ENCODE measurements around the gene SIL1. TPM values are rescaled to one million over a fixed set of nuclear protein-coding genes. Genes with fewer than 3 reads are reported as not detected.

The SIL1 gene
- polyA plus RNA-seq, 1 donor (not counting 4 experiments of a cell fraction or from before 2014, with no cell fraction given): 45.4 TPM

DNA sequence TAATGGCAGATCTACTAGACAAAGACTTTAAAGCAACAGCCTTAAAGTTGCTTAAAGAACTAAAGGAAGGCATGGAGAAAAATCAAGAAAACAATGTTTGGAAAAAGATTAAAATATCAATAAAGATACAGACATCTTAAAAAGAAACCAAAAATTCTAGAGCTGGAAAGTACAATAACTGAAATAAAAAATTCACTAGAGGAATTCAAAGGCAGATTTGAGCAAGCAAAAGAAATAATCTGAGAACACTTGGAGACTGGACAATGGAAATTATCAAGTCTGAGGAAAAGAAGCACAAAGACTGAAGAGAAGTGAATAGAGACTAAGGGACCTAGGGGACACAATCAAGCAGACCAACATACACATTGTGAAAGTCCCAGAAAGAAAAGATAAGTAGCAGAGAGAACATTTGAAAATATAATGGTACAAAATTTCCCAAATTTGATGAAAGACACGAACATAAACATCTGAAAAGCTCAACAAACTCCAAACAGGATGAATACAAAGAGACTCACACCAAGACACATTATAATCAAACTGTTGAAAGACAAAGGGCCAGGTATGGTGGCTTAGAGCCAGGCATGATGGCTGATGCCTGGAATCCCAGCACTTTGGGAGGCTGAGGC, 26.3 kb downstream of the SIL1 start:
- H3K79me2 ChIP-seq (ENCODE audit: control insufficient read depth, insufficient read depth, low read length): peaks cover 16% of the 10 kb centered on the region

DNA sequence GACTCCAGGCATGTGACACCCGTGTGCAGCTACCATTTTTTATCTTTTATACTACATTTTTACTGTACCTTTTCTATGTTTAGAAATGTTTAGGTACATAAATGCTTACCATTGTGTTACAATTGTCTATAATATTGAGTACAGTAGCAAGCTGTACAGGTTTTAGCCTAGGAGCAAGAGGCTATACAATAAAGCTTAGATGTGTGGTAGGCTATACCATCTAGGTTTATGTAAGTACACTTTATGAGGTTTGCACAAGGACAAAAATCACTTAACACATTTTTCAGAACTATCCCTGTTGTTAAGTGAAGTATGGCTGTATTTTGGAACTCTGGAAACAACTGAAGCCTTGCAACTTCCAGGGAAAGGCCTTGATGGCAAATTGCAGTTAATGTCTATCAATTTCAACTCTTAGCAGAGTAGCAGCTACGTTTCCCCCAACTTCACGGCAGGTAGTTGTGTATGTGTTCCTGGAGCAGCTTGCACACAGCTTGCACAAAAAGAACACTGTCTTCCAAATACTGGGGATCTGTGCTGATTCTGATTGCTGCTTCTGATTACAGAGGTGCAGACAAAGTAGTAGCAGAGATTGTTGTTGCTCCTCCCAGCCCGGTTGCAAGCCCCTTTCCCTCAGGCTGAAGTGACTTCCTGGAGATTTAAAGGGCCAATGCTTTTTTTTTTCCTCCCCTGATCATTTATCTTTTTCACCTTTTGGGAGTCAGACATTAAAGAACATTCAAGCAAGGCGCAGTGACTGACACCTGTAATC, 30.0 kb downstream of the SIL1 start:
- FAIRE-seq (no peak), DNase-seq (ENCODE audit: low read depth, low spot score) (no peak)
- H3K4me3 ChIP-seq (ENCODE audit: control insufficient read depth in 2 of 3, extremely low read depth in 1 of 3, insufficient read depth in 2 of 3, low read depth in 1 of 3, low read length in 3 of 3): no peak overlapping the region
- dilution Hi-C loops (cut with MboI; ENCODE audit: extremely low pct_ligation_motif_present, low sequenced_read_pairs): no loop called here
- peaks cover 17% of the 10 kb centered on the region for H3K4me1 ChIP-seq (ENCODE audit: control insufficient read depth, extremely low read depth, insufficient read depth, low read length)
- H3K79me2 ChIP-seq (ENCODE audit: control insufficient read depth, insufficient read depth, low read length): peaks cover 3% of the 10 kb centered on the region
- H3K4me2 ChIP-seq (ENCODE audit: control insufficient read depth, extremely low read depth, insufficient read depth, low read depth, low read length): no peak overlapping the region
- H2AFZ ChIP-seq (ENCODE audit: control insufficient read depth, low read length): no peak overlapping the region
- H3K9ac ChIP-seq (ENCODE audit: control insufficient read depth, extremely low read depth, insufficient read depth, low read length): no peak overlapping the region
- TF ChIP-seq, protein P1, sequence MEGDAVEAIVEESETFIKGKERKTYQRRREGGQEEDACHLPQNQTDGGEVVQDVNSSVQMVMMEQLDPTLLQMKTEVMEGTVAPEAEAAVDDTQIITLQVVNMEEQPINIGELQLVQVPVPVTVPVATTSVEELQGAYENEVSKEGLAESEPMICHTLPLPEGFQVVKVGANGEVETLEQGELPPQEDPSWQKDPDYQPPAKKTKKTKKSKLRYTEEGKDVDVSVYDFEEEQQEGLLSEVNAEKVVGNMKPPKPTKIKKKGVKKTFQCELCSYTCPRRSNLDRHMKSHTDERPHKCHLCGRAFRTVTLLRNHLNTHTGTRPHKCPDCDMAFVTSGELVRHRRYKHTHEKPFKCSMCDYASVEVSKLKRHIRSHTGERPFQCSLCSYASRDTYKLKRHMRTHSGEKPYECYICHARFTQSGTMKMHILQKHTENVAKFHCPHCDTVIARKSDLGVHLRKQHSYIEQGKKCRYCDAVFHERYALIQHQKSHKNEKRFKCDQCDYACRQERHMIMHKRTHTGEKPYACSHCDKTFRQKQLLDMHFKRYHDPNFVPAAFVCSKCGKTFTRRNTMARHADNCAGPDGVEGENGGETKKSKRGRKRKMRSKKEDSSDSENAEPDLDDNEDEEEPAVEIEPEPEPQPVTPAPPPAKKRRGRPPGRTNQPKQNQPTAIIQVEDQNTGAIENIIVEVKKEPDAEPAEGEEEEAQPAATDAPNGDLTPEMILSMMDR (optimal IDR thresholded peaks at IDR 0.05 in 1 of 3, IDR thresholded peaks at IDR 0.05 in 1 of 3, conservative IDR thresholded peaks at IDR 0.05 in 1 of 3; ENCODE audit: extremely low read depth in 1 of 3, insufficient read depth in 2 of 3, low read length in 3 of 3): no peak
- TF ChIP-seq EZH2 (IDR thresholded peaks at IDR 0.05; ENCODE audit: low read length): no peak
- no peaks in the 10 kb centered on the region for H4K20me1 ChIP-seq (ENCODE audit: control insufficient read depth, extremely low read depth, insufficient read depth, low read length)
- H3K9me1 ChIP-seq (ENCODE audit: control insufficient read depth, extremely low read depth, insufficient read depth, low read length): peaks cover 2% of the 10 kb centered on the region
- H3K27ac ChIP-seq (ENCODE audit: control insufficient read depth, insufficient read depth, low read length): no peak overlapping the region
- no peaks in the 10 kb centered on the region for H3K36me3 ChIP-seq (ENCODE audit: control insufficient read depth in 2 of 2, extremely low read depth in 1 of 2, insufficient read depth in 2 of 2, low read length in 2 of 2)
- no peaks in the 10 kb centered on the region for H3K9me3 ChIP-seq (ENCODE audit: control insufficient read depth, low read depth, low read length)
- no peaks in the 10 kb centered on the region for H3K27me3 ChIP-seq (ENCODE audit: control insufficient read depth, extremely low read depth, insufficient read depth, low read length)

More for the DNA sequence above, 26.3 kb downstream of the SIL1 start:
- H3K27ac ChIP-seq (ENCODE audit: control insufficient read depth, insufficient read depth, low read length): no peak overlapping the region
- H3K9me1 ChIP-seq (ENCODE audit: control insufficient read depth, extremely low read depth, insufficient read depth, low read length): peaks cover 2% of the 10 kb centered on the region
- no peak overlapping the region for H2AFZ ChIP-seq (ENCODE audit: control insufficient read depth, low read length)
- TF ChIP-seq EZH2 (IDR thresholded peaks at IDR 0.05; ENCODE audit: low read length): no peak
- TF ChIP-seq, protein P1 (optimal IDR thresholded peaks at IDR 0.05 in 1 of 3, IDR thresholded peaks at IDR 0.05 in 1 of 3, conservative IDR thresholded peaks at IDR 0.05 in 1 of 3; ENCODE audit: extremely low read depth in 1 of 3, insufficient read depth in 2 of 3, low read length in 3 of 3): no peak
- peaks cover 8% of the 10 kb centered on the region for H3K4me1 ChIP-seq (ENCODE audit: control insufficient read depth, extremely low read depth, insufficient read depth, low read length)
- H3K4me2 ChIP-seq (ENCODE audit: control insufficient read depth, extremely low read depth, insufficient read depth, low read depth, low read length): no peak overlapping the region
- H3K9ac ChIP-seq (ENCODE audit: control insufficient read depth, extremely low read depth, insufficient read depth, low read length): no peak overlapping the region
- FAIRE-seq (no peak), DNase-seq (ENCODE audit: low read depth, low spot score) (no peak)
- dilution Hi-C loops (cut with MboI; ENCODE audit: extremely low pct_ligation_motif_present, low sequenced_read_pairs): no loop called here
- no peaks in the 10 kb centered on the region for H3K27me3 ChIP-seq (ENCODE audit: control insufficient read depth, extremely low read depth, insufficient read depth, low read length)
- no peaks in the 10 kb centered on the region for H3K9me3 ChIP-seq (ENCODE audit: control insufficient read depth, low read depth, low read length)
- H4K20me1 ChIP-seq (ENCODE audit: control insufficient read depth, extremely low read depth, insufficient read depth, low read length): no peaks in the 10 kb centered on the region
- no peak overlapping the region for H3K4me3 ChIP-seq (ENCODE audit: control insufficient read depth in 2 of 3, extremely low read depth in 1 of 3, insufficient read depth in 2 of 3, low read depth in 1 of 3, low read length in 3 of 3)
- H3K36me3 ChIP-seq (ENCODE audit: control insufficient read depth in 2 of 2, extremely low read depth in 1 of 2, insufficient read depth in 2 of 2, low read length in 2 of 2): no peaks in the 10 kb centered on the region
